ENCODE data around the gene HELQ. TPM values are rescaled to one million over a fixed set of nuclear protein-coding genes. Genes with fewer than 3 reads are reported as not detected.

HELQ gene
- total and polyA plus RNA-seq, 11 donors = 3.1 to 15.8 (median 12.9) TPM

- TF ChIP-seq POLR2A (IDR thresholded peaks at IDR 0.05) (no peak), CTCF (IDR thresholded peaks at IDR 0.05) (no peak)
- 88 to 93% (median 90%) methylated on average over 4 of the region's 4 CpGs for WGBS, 4 donors
- intact Hi-C loops (cut with DNase I) = no loop called here
- Histone ChIP-seq H3K9me3 (no peaks in the 10 kb centered on the region), H3K4me1 (no peaks in the 10 kb centered on the region), H3K27me3 (no peaks in the 10 kb centered on the region), H3K4me3 (no peak overlapping the region), H3K36me3 (peaks cover 0 to 89% (median 59%) of the 10 kb centered on the region in 9 donors), H3K27ac (no peak overlapping the region)
- no peak for ATAC-seq
- DNase-seq = no peak
Observed at GRCh38 chr4:83436680-83437079, 18.9 kb downstream of the HELQ start.

GRCh38 chr4:83431200-83431599 lies 24.4 kb downstream of the HELQ start:
- H3K27me3 ChIP-seq = no peaks in the 10 kb centered on the region
- peaks cover 0 to 88% (median 58%) of the 10 kb centered on the region in 9 donors for H3K36me3 ChIP-seq
- no peak for DNase-seq
- H3K4me3 ChIP-seq = no peak overlapping the region
- 95 to 100% (median 98%) methylated on average over 1 of the region's 1 CpG for WGBS, 4 donors
- no peak for ATAC-seq
- TF ChIP-seq CTCF (IDR thresholded peaks at IDR 0.05) (no peak), POLR2A (IDR thresholded peaks at IDR 0.05) (no peak)
- no peak overlapping the region for H3K27ac ChIP-seq
- no peaks in the 10 kb centered on the region for H3K9me3 ChIP-seq
- intact Hi-C loops (cut with DNase I) = no loop called here
- H3K4me1 ChIP-seq = no peaks in the 10 kb centered on the region

- no peak for TF ChIP-seq POLR2A (IDR thresholded peaks at IDR 0.05)
- no peak for TF ChIP-seq CTCF (IDR thresholded peaks at IDR 0.05)
- Histone ChIP-seq H3K27ac (no peak overlapping the region), H3K9me3 (no peaks in the 10 kb centered on the region), H3K4me1 (no peaks in the 10 kb centered on the region), H3K27me3 (no peaks in the 10 kb centered on the region), H3K4me3 (no peak overlapping the region), H3K36me3 (peaks cover 0 to 100% (median 85%) of the 10 kb centered on the region in 9 donors)
- DNase-seq (no peak), ATAC-seq (no peak)
- intact Hi-C loops (cut with DNase I) = no loop called here
Observed at GRCh38 chr4:83418211-83418610, 37.4 kb downstream of the HELQ start.

GRCh38 chr4:83417566-83417965 lies 38.1 kb downstream of the HELQ start:
- no peaks in the 10 kb centered on the region for H3K4me1 ChIP-seq
- no peak for ATAC-seq
- H3K36me3 ChIP-seq = peaks cover 0 to 100% (median 85%) of the 10 kb centered on the region in 9 donors
- H3K9me3 ChIP-seq = no peaks in the 10 kb centered on the region
- DNase-seq = no peak
- H3K4me3 ChIP-seq = no peak overlapping the region
- H3K27ac ChIP-seq = no peak overlapping the region
- intact Hi-C loops (cut with DNase I) = no loop called here
- H3K27me3 ChIP-seq = no peaks in the 10 kb centered on the region
- WGBS, 4 donors = 78 to 90% (median 87%) methylated on average over 4 of the region's 4 CpGs
- TF ChIP-seq POLR2A (IDR thresholded peaks at IDR 0.05) (no peak), CTCF (IDR thresholded peaks at IDR 0.05) (no peak)

Data from heart left ventricle (tissue), 16 donors.